Activated T-cell treated with anti-CD3 and anti-CD28 coated beads for 48 hours (primary cell): ENCODE results near the gene TCP11L2.
A peak's percentile ranks its signal among the peaks of the same experiment; 100 is the strongest.
"Not testable (repeated sequence)": the region's sequence is repeated elsewhere in the genome, so short reads cannot be mapped to it uniquely, and the experiment has no call there.

Source experiments
- DNase-seq: peaks from one replicate; pipeline ENCODE4 v3.0.0-alpha.2; 2020; ENCODE audit warnings: low read depth

TCP11L2 gene

GRCh38 chr12:106343214-106343528 lies 40.6 kb downstream of the TCP11L2 start:
- DNase-seq: no peak

- no peak for DNase-seq
These were observed 41.6 kb downstream of the TCP11L2 start for GRCh38 chr12:106344131-106344530.

- DNase-seq: no peak
These were observed 43.2 kb downstream of the TCP11L2 start for GRCh38 chr12:106345746-106346145.

- no peak for DNase-seq
These were observed 45.9 kb downstream of the TCP11L2 start for GRCh38 chr12:106348411-106348810.

- no peak for DNase-seq
These were observed 50.6 kb downstream of the TCP11L2 start for GRCh38 chr12:106353175-106353574.

- peak; percentile 92 for DNase-seq
These were observed 55.2 kb downstream of the TCP11L2 start, which contains the start of gene POLR3B for GRCh38 chr12:106357549-106358395. POLR3B (plus strand) TSS chr12:106357748; CDS start chr12:106357880, 132 bp downstream.

GRCh38 chr12:106358396-106359241 lies 56.1 kb downstream of the TCP11L2 start:
- no peak for DNase-seq

GRCh38 chr12:106359646-106360399 lies 57.3 kb downstream of the TCP11L2 start:
- DNase-seq: no peak

GRCh38 chr12:106360400-106360994 lies 58.0 kb downstream of the TCP11L2 start:
- no peak for DNase-seq

- DNase-seq: no peak
These were observed 60.4 kb downstream of the TCP11L2 start for GRCh38 chr12:106362971-106363370.

- no peak for DNase-seq
These were observed 61.7 kb downstream of the TCP11L2 start for GRCh38 chr12:106364261-106364660.

- no peak for DNase-seq
These were observed 67.3 kb downstream of the TCP11L2 start for GRCh38 chr12:106369624-106370346.

GRCh38 chr12:106378788-106379187 lies 76.3 kb downstream of the TCP11L2 start:
- no peak for DNase-seq

GRCh38 chr12:106380954-106381353 lies 78.4 kb downstream of the TCP11L2 start:
- DNase-seq: no peak

GRCh38 chr12:106381866-106382265 lies 79.3 kb downstream of the TCP11L2 start:
- DNase-seq: not testable (repeated sequence)

GRCh38 chr12:106386813-106387535 lies 84.4 kb downstream of the TCP11L2 start:
- DNase-seq: no peak

- no peak for DNase-seq
These were observed 85.4 kb downstream of the TCP11L2 start for GRCh38 chr12:106387848-106388377.

GRCh38 chr12:106389151-106389550 lies 86.6 kb downstream of the TCP11L2 start:
- no peak for DNase-seq

GRCh38 chr12:106392759-106393158 lies 90.2 kb downstream of the TCP11L2 start:
- DNase-seq: no peak
